ENCODE results near the gene ASAP3.

DNA sequence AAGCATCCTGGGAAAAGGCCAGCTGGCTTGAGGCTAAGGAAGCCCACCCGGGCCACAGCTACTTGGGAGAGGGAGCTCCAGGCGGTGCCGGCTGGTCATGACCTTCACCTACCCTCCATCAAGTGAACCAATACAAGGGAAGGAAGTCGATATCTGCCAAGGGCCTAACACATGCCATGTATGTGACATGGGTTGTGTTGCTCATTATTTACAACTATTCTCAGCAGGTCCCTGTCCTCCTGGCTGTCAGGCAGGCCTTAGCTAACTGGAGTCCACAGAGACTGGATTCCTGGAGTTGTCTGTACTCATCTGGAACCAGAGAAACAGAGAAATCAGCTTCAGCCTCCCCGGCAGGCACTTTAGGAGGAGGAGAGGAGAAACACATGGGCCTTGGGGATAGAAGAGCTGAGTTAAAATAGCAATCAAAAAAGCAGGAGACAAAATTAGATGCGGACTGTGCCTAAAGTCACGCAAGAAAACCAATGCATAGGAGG is 75.1 kb downstream of the ASAP3 start:
- TF ChIP-seq CTCF (IDR thresholded peaks at IDR 0.05; ENCODE audit: borderline replicate concordance, extremely low read depth, low read length, poor library complexity, severe bottlenecking), result no peak
- TF ChIP-seq EZH2 (IDR thresholded peaks at IDR 0.05; ENCODE audit: borderline replicate concordance, low read depth, low read length, severe bottlenecking), result no peak
